Measurements from ENCODE around the gene BBS2. TPM values are rescaled to one million over a fixed set of nuclear protein-coding genes. Genes with fewer than 3 reads are reported as not detected.

The BBS2 gene
- total and polyA plus RNA-seq, 2 of the 13 experiments (the other 11 are each of a cell fraction or from before 2014, with no cell fraction given) = 59.7 to 68.3 TPM

DNA sequence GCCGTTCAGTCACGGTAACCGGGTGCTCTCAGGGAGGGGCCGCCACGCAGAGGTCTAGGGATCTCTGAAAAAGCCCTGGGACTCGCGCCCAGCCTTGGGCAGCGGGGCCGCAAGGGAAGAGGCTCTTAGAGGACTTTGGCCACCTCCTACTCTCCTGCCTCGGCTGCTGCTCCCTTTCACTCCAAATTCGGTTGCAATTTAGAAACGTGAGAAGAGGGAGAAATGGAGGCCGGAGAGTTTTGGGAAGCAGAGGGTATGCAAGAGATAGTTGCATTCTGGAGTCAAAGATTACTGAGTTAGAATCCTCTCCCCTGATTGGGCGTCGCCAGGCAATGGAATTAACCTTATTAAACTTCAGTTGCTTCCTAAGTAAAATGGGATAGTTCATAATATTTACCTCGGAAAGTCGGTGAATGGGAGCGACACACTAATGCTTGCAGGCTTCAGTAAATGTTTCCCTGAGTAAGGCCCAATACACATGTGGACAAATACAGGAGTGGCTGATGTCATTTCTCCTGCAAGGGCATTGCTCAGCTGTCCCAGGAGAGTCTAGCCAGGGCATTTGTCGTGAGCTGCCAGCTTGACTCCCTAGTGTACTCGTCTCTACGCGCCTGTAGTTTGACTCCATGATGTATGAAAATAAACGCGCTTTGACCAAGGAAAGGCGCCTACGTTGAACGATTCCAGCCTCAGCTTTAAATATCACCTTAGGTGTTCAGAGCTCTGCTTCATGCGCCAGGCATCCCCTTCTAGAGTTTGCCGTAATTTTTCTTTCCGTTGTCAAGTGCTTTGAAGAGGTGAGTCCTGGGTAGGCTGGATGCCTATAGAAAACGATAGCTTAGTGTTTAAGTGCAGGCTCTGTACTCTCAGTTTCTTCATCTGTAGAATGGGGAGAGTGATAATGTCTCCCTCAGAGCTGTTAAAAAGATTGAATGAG is 67.8 kb downstream of the BBS2 start (continued):
- TF ChIP-seq ZNF547 (CRISPR knock-in tag; IDR thresholded peaks at IDR 0.05) (0 out of 2 replicates have a peak, but pooled peaks have one; percentile 6), MED13 (CRISPR knock-in tag; IDR thresholded peaks at IDR 0.05) (0 out of 2 replicates have a peak, but pooled peaks have one; percentile 52), ZNF121 (CRISPR knock-in tag; IDR thresholded peaks at IDR 0.05) (peak; percentile 60; the same call in 1 of the 2 replicates), TBP (CRISPR knock-in tag; IDR thresholded peaks at IDR 0.05) (no peak), ZNF567 (CRISPR knock-in tag; IDR thresholded peaks at IDR 0.05; ENCODE audit: borderline replicate concordance) (no peak), ZNF333 (CRISPR knock-in tag; IDR thresholded peaks at IDR 0.05; ENCODE audit: borderline replicate concordance) (no peak), RARG (CRISPR knock-in tag; IDR thresholded peaks at IDR 0.05; ENCODE audit: low read depth) (no peak), MAF1 (CRISPR knock-in tag; IDR thresholded peaks at IDR 0.05; ENCODE audit: borderline replicate concordance) (0 out of 2 replicates have a peak, but pooled peaks have one; percentile 58), KMT2A (CRISPR knock-in tag; IDR thresholded peaks at IDR 0.05) (peak; percentile 35; the same call in 1 of the 2 replicates), REL (CRISPR knock-in tag; conservative IDR thresholded peaks at IDR 0.05) (no peak), ZNF253 (CRISPR knock-in tag; IDR thresholded peaks at IDR 0.05; ENCODE audit: borderline replicate concordance) (no peak), NAIF1 (CRISPR knock-in tag; IDR thresholded peaks at IDR 0.05; ENCODE audit: borderline replicate concordance) (no peak), SOX5 (CRISPR knock-in tag; IDR thresholded peaks at IDR 0.05; ENCODE audit: borderline replicate concordance) (no peak), ZNF562 (CRISPR knock-in tag; IDR thresholded peaks at IDR 0.05; ENCODE audit: borderline replicate concordance) (no peak), ZBTB21 (CRISPR knock-in tag; IDR thresholded peaks at IDR 0.05) (no peak), ZNF343 (CRISPR knock-in tag; IDR thresholded peaks at IDR 0.05) (no peak), PHF5A (CRISPR knock-in tag; IDR thresholded peaks at IDR 0.05; ENCODE audit: low read depth, unreplicated experiment) (no peak), ARHGAP35 (CRISPR knock-in tag; IDR thresholded peaks at IDR 0.05; ENCODE audit: borderline replicate concordance) (no peak), ZNF556 (CRISPR knock-in tag; IDR thresholded peaks at IDR 0.05; ENCODE audit: borderline replicate concordance) (no peak), ZNF230 (CRISPR knock-in tag; IDR thresholded peaks at IDR 0.05) (no peak), ZSCAN30 (CRISPR knock-in tag; IDR thresholded peaks at IDR 0.05) (0 out of 2 replicates have a peak, but pooled peaks have one; percentile 71), CENPX (CRISPR knock-in tag; IDR thresholded peaks at IDR 0.05) (no peak), FOXA3 (CRISPR knock-in tag; IDR thresholded peaks at IDR 0.05) (peak; percentile 53), NPAS2 (CRISPR knock-in tag; IDR thresholded peaks at IDR 0.05; ENCODE audit: borderline replicate concordance) (no peak), HOXA5 (CRISPR knock-in tag; IDR thresholded peaks at IDR 0.05) (no peak)
- TF ChIP-seq, protein P1, sequence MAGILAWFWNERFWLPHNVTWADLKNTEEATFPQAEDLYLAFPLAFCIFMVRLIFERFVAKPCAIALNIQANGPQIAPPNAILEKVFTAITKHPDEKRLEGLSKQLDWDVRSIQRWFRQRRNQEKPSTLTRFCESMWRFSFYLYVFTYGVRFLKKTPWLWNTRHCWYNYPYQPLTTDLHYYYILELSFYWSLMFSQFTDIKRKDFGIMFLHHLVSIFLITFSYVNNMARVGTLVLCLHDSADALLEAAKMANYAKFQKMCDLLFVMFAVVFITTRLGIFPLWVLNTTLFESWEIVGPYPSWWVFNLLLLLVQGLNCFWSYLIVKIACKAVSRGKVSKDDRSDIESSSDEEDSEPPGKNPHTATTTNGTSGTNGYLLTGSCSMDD (CRISPR knock-in tag; IDR thresholded peaks at IDR 0.05) = no peak
- TF ChIP-seq, protein P2, sequence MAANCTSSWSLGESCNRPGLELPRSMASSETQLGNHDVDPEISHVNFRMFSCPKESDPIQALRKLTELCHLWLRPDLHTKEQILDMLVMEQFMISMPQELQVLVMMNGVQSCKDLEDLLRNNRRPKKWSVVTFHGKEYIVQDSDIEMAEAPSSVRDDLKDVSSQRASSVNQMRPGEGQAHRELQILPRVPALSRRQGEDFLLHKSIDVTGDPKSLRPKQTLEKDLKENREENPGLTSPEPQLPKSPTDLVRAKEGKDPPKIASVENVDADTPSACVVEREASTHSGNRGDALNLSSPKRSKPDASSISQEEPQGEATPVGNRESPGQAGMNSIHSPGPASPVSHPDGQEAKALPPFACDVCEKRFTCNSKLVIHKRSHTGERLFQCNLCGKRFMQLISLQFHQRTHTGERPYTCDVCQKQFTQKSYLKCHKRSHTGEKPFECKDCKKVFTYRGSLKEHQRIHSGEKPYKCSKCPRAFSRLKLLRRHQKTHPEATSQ (CRISPR knock-in tag; IDR thresholded peaks at IDR 0.05; ENCODE audit: borderline replicate concordance) = no peak

All from HepG2 (cell line).